Gastroesophageal sphincter (tissue), 4 donors: ENCODE measurements around the gene IER3IP1. TPM values are rescaled to one million over a fixed set of nuclear protein-coding genes. Genes with fewer than 3 reads are reported as not detected.

Experiments used
- ATAC-seq: fragments of 150-250 bp; one replicate; pipeline ENCODE4 v1.9.1; 2016; ENCODE audit warnings: mild to moderate bottlenecking, moderate library complexity
- H3K27ac ChIP-seq, 4 donors: fragments of 200-600 bp; sonication (generic) in 3 of 4; 1 replicate in 3 of 4; 2 replicates in 1 of 4; pipeline ENCODE4 v1.5.1; 2016 to 2019
- H3K27me3 ChIP-seq: fragments of 200-600 bp; sonication (generic); one replicate; pipeline ENCODE4 v1.5.1; 2019
- H3K36me3 ChIP-seq, 2 donors: fragments of 200-600 bp; sonication (generic); one replicate each; pipeline ENCODE4 v1.5.1; 2019; ENCODE audit warnings: control low read depth in 1 of 2
- H3K4me1 ChIP-seq, 3 donors: fragments of 200-600 bp; sonication (generic); 1 replicate in 2 of 3; 2 replicates in 1 of 3; pipeline ENCODE4 v1.5.1; 2016 to 2019; ENCODE audit warnings: control low read depth in 2 of 3
- H3K4me3 ChIP-seq, 2 donors: fragments of 200-600 bp; sonication (generic); one replicate each; pipeline ENCODE4 v1.5.1; 2019; ENCODE audit warnings: mild to moderate bottlenecking in 1 of 2, moderate library complexity in 1 of 2
- H3K9me3 ChIP-seq, 3 donors: fragments of 200-600 bp; sonication (generic); one replicate each; pipeline ENCODE4 v1.5.1; 2017 to 2019; ENCODE audit warnings: control low read depth in 2 of 3
- EP300 ChIP-seq: sonication (generic); formaldehyde crosslinking; IDR thresholded peaks from one replicate; pipeline ENCODE4 v1.6.1; 2017; ENCODE audit warnings: antibody characterized with exemption, mild to moderate bottlenecking
- POLR2A ChIP-seq, 2 donors: fragments of 450-650 bp; IDR thresholded peaks; one replicate each; pipeline ENCODE4 v1.6.1; 2017; ENCODE audit warnings: antibody characterized with exemption in 2 of 2, mild to moderate bottlenecking in 2 of 2, moderate library complexity in 1 of 2
- POLR2AphosphoS5 ChIP-seq: sonication (generic); formaldehyde crosslinking; IDR thresholded peaks from one replicate; pipeline ENCODE4 v1.6.1; 2017; ENCODE audit warnings: antibody characterized with exemption
- WGBS, 2 donors: methylation state at CpG; one replicate each; pipeline ENCODE4 v1.1.5; 2018; ENCODE audit warnings: low coverage in 1 of 2; 5-methylcytosine and 5-hydroxymethylcytosine counted together
- total RNA-seq, 4 donors: library from RNA; depleted of rRNA; stranded (reverse); fragments of >200 nt; gene quantifications; one replicate each; pipeline ENCODE4 v1.1.0, GENCODE V29; 2016
- TF ChIP-seq, protein P1 (sequence below), 4 experiments: fragments of 200-600 bp in 2 of 4; fragments of 450-650 bp in 2 of 4; sonication (generic) in 1 of 4; IDR thresholded peaks; one replicate each; pipeline ENCODE4 v1.5.1; 2017 to 2019; ENCODE audit warnings: antibody characterized with exemption in 4 of 4, mild to moderate bottlenecking in 2 of 4, moderate library complexity in 2 of 4

IER3IP1 gene
- total RNA-seq, 4 donors from 2014 or later = 7.1 to 13.8 (median 10.5) TPM

DNA sequence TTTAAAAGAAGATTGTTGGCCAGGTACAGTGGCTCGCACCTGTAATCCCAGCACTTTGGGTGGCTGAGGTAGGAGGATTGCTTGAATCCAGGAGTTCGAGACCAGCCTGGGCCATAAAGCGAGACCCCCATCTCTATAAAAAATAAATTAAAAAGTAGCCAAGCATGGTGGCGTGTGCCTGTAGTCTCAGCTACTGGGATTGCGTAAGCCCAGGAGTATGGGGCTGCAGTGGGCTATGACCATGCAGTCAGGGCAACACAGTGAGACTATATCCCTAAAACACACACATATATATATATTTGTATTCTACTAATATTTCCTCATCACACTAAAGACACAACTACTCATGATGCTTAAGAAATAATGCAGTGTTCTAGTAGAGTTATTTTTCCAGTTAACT, 33.0 kb downstream of the IER3IP1 start:
- H3K4me1 ChIP-seq = peaks cover 0 to 15% (median 0%) of the 10 kb centered on the region in 3 donors
- no peaks in the 10 kb centered on the region for H3K36me3 ChIP-seq
- H3K27ac ChIP-seq = no peak overlapping the region
- 95 to 96% methylated on average over 4 to 5 of the region's 5 CpGs for WGBS, 2 donors
- H3K4me3 ChIP-seq = no peak overlapping the region
- no peaks in the 10 kb centered on the region for H3K27me3 ChIP-seq
- ATAC-seq = no peak
- no peaks in the 10 kb centered on the region for H3K9me3 ChIP-seq
- no peak for TF ChIP-seq POLR2AphosphoS5
- TF ChIP-seq, protein P1, sequence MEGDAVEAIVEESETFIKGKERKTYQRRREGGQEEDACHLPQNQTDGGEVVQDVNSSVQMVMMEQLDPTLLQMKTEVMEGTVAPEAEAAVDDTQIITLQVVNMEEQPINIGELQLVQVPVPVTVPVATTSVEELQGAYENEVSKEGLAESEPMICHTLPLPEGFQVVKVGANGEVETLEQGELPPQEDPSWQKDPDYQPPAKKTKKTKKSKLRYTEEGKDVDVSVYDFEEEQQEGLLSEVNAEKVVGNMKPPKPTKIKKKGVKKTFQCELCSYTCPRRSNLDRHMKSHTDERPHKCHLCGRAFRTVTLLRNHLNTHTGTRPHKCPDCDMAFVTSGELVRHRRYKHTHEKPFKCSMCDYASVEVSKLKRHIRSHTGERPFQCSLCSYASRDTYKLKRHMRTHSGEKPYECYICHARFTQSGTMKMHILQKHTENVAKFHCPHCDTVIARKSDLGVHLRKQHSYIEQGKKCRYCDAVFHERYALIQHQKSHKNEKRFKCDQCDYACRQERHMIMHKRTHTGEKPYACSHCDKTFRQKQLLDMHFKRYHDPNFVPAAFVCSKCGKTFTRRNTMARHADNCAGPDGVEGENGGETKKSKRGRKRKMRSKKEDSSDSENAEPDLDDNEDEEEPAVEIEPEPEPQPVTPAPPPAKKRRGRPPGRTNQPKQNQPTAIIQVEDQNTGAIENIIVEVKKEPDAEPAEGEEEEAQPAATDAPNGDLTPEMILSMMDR (IDR thresholded peaks at IDR 0.05) = no peak
- no peak for TF ChIP-seq EP300
- TF ChIP-seq POLR2A (IDR thresholded peaks at IDR 0.05) = no peak

DNA sequence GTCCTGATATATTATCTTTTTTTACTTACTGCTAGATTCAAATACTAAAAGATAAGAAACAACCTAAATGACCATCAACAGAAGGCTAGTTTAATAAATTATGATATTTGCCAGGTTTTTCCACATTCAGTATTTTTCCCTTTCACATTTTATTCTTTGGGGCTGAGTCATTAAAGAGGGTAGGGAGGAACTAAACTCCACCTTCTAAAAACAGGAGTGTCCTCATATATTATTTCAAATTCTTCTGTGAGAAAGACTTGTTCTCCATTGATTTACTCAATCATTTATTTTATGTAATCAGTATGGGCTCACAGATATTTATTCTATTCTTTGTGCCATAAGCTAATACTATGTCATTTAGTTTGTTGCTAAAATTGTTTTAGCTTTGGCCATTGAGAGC, 34.9 kb downstream of the IER3IP1 start:
- TF ChIP-seq POLR2AphosphoS5 (no peak), POLR2A (IDR thresholded peaks at IDR 0.05) (no peak), EP300 (no peak)
- TF ChIP-seq, protein P1 (IDR thresholded peaks at IDR 0.05) = no peak

DNA sequence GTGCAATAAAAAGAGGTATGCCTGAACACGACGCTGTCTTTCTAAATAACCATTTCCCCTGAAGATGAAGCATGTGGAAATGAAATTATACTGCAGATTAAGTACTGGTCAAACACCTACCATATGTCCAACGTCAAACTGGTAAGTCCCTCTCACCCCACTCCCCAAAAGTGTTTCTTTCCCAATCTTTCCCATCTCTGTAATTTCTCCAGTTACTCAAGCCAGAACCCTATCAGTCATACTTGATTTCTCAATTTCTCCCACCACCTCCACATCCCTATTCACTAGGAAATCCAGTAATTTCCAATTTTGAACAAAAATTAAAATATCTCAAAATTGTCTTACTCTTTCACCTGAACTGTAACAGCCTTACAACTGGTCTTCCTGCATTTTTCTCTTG, 55.0 kb downstream of the IER3IP1 start:
- H3K4me3 ChIP-seq = no peak overlapping the region
- no peaks in the 10 kb centered on the region for H3K4me1 ChIP-seq
- TF ChIP-seq, protein P1 (IDR thresholded peaks at IDR 0.05) = no peak
- TF ChIP-seq EP300 (no peak), POLR2AphosphoS5 (no peak), POLR2A (IDR thresholded peaks at IDR 0.05) (no peak)
- peaks cover 0 to 48% of the 10 kb centered on the region in 2 donors for H3K36me3 ChIP-seq
- H3K27me3 ChIP-seq = no peaks in the 10 kb centered on the region
- no peaks in the 10 kb centered on the region for H3K9me3 ChIP-seq
- 89 to 98% methylated on average over 3 of the region's 3 CpGs for WGBS, 2 donors
- ATAC-seq = no peak
- no peak overlapping the region for H3K27ac ChIP-seq

More for the DNA sequence above, 34.9 kb downstream of the IER3IP1 start:
- H3K27ac ChIP-seq = no peak overlapping the region
- H3K36me3 ChIP-seq = peaks cover 0 to 8% of the 10 kb centered on the region in 2 donors
- H3K27me3 ChIP-seq = no peaks in the 10 kb centered on the region
- H3K9me3 ChIP-seq = no peaks in the 10 kb centered on the region
- H3K4me3 ChIP-seq = no peak overlapping the region
- no peaks in the 10 kb centered on the region for H3K4me1 ChIP-seq
- no peak for ATAC-seq

DNA sequence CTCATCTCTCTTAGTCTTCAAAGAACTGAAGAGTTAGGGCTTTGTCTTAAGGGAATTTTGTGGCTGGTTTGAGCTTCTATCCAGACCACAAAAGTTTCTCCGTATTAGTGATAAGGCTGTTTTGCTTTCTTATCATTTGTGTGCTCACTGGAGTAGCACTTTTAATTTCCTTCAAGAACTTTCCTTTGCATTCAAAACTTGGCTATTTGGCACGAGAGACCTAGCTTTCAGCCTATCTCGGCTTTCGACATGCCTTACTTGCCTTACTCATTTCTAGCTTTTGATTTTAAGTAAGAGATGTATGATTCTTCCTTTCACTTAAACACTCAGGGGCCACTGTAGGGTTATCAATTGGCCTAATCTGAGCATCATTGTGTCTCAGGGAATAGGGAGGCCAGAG, 55.7 kb downstream of the IER3IP1 start:
- no peak for ATAC-seq
- 85 to 100% methylated on average over 1 to 4 of the region's 4 CpGs for WGBS, 2 donors
- Histone ChIP-seq H3K27ac (no peak overlapping the region), H3K36me3 (peaks cover 0 to 44% of the 10 kb centered on the region in 2 donors), H3K9me3 (no peaks in the 10 kb centered on the region), H3K4me1 (no peaks in the 10 kb centered on the region), H3K27me3 (no peaks in the 10 kb centered on the region), H3K4me3 (no peak overlapping the region)
- no peak for TF ChIP-seq POLR2A (IDR thresholded peaks at IDR 0.05)
- no peak for TF ChIP-seq POLR2AphosphoS5
- no peak for TF ChIP-seq EP300
- TF ChIP-seq, protein P1 (IDR thresholded peaks at IDR 0.05) = no peak

DNA sequence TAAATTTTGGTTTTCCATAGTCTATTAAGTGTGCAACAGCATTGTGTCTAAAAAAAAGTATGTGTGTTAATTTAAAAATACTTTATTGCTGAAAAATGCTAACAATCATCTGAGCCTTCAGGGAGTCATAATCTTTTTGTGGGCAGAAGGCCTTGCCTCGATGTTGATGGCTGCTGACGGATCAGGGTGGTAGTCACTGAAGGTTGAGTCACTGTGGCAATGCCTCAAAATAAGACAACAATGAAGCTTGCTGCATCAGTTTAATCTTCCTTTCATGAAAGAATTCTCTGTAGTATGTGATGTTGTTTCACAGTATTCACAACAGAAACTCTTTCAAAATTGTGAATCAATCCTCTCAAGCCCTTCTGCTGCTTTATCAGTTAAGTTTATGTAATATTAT, 57.2 kb downstream of the IER3IP1 start:
- H3K4me1 ChIP-seq = no peaks in the 10 kb centered on the region
- no peaks in the 10 kb centered on the region for H3K9me3 ChIP-seq
- H3K27ac ChIP-seq = no peak overlapping the region
- H3K4me3 ChIP-seq = no peak overlapping the region
- no peaks in the 10 kb centered on the region for H3K27me3 ChIP-seq
- no peak for ATAC-seq
- TF ChIP-seq POLR2AphosphoS5 (no peak), POLR2A (IDR thresholded peaks at IDR 0.05) (no peak), EP300 (no peak)
- TF ChIP-seq, protein P1 (IDR thresholded peaks at IDR 0.05) = no peak
- WGBS, 2 donors = 76 to 86% methylated on average over 2 of the region's 2 CpGs
- H3K36me3 ChIP-seq = peaks cover 0 to 53% of the 10 kb centered on the region in 2 donors
